Ovary (tissue), 3 donors: ENCODE data around the gene ANXA6.

Source experiments
- CTCF ChIP-seq, 3 donors: fragments of 450-650 bp in 2 of 3; fragments of 200-600 bp in 1 of 3; IDR thresholded peaks; one replicate each; pipeline versions ENCODE4 v1.5.1 to v1.8.0; 2016 to 2022; ENCODE audit warnings: antibody characterized with exemption in 3 of 3, mild to moderate bottlenecking in 1 of 3
- EP300 ChIP-seq: sonication (generic); formaldehyde crosslinking; IDR thresholded peaks from one replicate; pipeline ENCODE4 v1.6.1; 2017; ENCODE audit warnings: antibody characterized with exemption
- donor health status: DM: no; HTN: no; CAD: no.

- TF ChIP-seq CTCF (IDR thresholded peaks at IDR 0.05) (no peak), EP300 (no peak)
Measured at GRCh38 chr5:151125421-151125820, 32.2 kb downstream of the ANXA6 start.
